ENCODE measurements around the gene MFSD12. TPM values are rescaled to one million over a fixed set of nuclear protein-coding genes. Genes with fewer than 3 reads are reported as not detected.

Gene MFSD12
- polyA plus RNA-seq, 1 donor from 2014 or later = 38.5 TPM

GRCh38 chr19:3589949-3590348 lies 32.6 kb upstream of the MFSD12 start:
- Histone ChIP-seq H3K9me3 (ENCODE audit: low read length) (no peaks in the 10 kb centered on the region), H3K36me3 (ENCODE audit: insufficient read depth, low read length) (no peaks in the 10 kb centered on the region), H3K9me2 (ENCODE audit: insufficient read depth, low read length) (no peaks in the 10 kb centered on the region), H4K20me1 (ENCODE audit: insufficient read depth) (no peaks in the 10 kb centered on the region), H3K27me3 (ENCODE audit: insufficient read depth, low read depth, low read length) (peaks cover 20% of the 10 kb centered on the region), H3K4me2 (ENCODE audit: low read length) (no peak overlapping the region), H2AFZ (ENCODE audit: low read depth, low read length) (no peak overlapping the region), H3K4me3 (ENCODE audit: low read length) (no peak overlapping the region), H3F3A (ENCODE audit: insufficient read depth, low read length, poor library complexity, severe bottlenecking) (no peaks in the 10 kb centered on the region), H3K27ac (ENCODE audit: low read length) (no peak overlapping the region), H3K9ac (ENCODE audit: low read length) (no peak overlapping the region), H3K79me2 (replicated peaks; ENCODE audit: insufficient read depth, low read length) (no peaks in the 10 kb centered on the region)
- TF ChIP-seq EP300 (conservative IDR thresholded peaks at IDR 0.05; ENCODE audit: poor library complexity, severe bottlenecking) (no peak), EZH2 (IDR thresholded peaks at IDR 0.05; ENCODE audit: borderline replicate concordance, insufficient read depth, low read length, poor library complexity, severe bottlenecking) (no peak), MXI1 (conservative IDR thresholded peaks at IDR 0.05; ENCODE audit: poor library complexity, severe bottlenecking) (no peak), TAF1 (IDR thresholded peaks at IDR 0.05; ENCODE audit: low read depth) (no peak), RAD21 (conservative IDR thresholded peaks at IDR 0.05) (no peak), SMC3 (conservative IDR thresholded peaks at IDR 0.05; ENCODE audit: poor library complexity) (no peak), CTCF (IDR thresholded peaks at IDR 0.05; ENCODE audit: poor library complexity, severe bottlenecking) (no peak), REST (IDR thresholded peaks at IDR 0.05; ENCODE audit: borderline replicate concordance) (no peak), POLR2AphosphoS5 (IDR thresholded peaks at IDR 0.05) (no peak)

GRCh38 chr19:3589439-3589838 lies 32.1 kb upstream of the MFSD12 start:
- no peak overlapping the region for H3K27ac ChIP-seq (ENCODE audit: low read length)
- H3K4me3 ChIP-seq (ENCODE audit: low read length) = no peak overlapping the region
- no peak overlapping the region for H3K4me2 ChIP-seq (ENCODE audit: low read length)
- H3F3A ChIP-seq (ENCODE audit: insufficient read depth, low read length, poor library complexity, severe bottlenecking) = no peaks in the 10 kb centered on the region
- peaks cover 21% of the 10 kb centered on the region for H3K27me3 ChIP-seq (ENCODE audit: insufficient read depth, low read depth, low read length)
- TF ChIP-seq SMC3 (conservative IDR thresholded peaks at IDR 0.05; ENCODE audit: poor library complexity) (no peak), MXI1 (conservative IDR thresholded peaks at IDR 0.05; ENCODE audit: poor library complexity, severe bottlenecking) (no peak), EP300 (conservative IDR thresholded peaks at IDR 0.05; ENCODE audit: poor library complexity, severe bottlenecking) (no peak), REST (IDR thresholded peaks at IDR 0.05; ENCODE audit: borderline replicate concordance) (no peak), CTCF (IDR thresholded peaks at IDR 0.05; ENCODE audit: poor library complexity, severe bottlenecking) (no peak), RAD21 (conservative IDR thresholded peaks at IDR 0.05) (no peak), POLR2AphosphoS5 (IDR thresholded peaks at IDR 0.05) (no peak), EZH2 (IDR thresholded peaks at IDR 0.05; ENCODE audit: borderline replicate concordance, insufficient read depth, low read length, poor library complexity, severe bottlenecking) (no peak), TAF1 (IDR thresholded peaks at IDR 0.05; ENCODE audit: low read depth) (no peak)
- H3K36me3 ChIP-seq (ENCODE audit: insufficient read depth, low read length) = no peaks in the 10 kb centered on the region
- H2AFZ ChIP-seq (ENCODE audit: low read depth, low read length) = no peak overlapping the region
- no peaks in the 10 kb centered on the region for H3K9me3 ChIP-seq (ENCODE audit: low read length)
- no peaks in the 10 kb centered on the region for H3K79me2 ChIP-seq (replicated peaks; ENCODE audit: insufficient read depth, low read length)
- H3K9ac ChIP-seq (ENCODE audit: low read length) = no peak overlapping the region
- no peaks in the 10 kb centered on the region for H4K20me1 ChIP-seq (ENCODE audit: insufficient read depth)
- no peaks in the 10 kb centered on the region for H3K9me2 ChIP-seq (ENCODE audit: insufficient read depth, low read length)
